Activated gamma-delta T cell treated with anti-CD3 and anti-CD28 coated beads, Interleukin-2, amount 50 U/mL, for 16 hours (primary cell): ENCODE results near the gene PCDHA13.
"Not testable (repeated sequence)": the region's sequence is repeated elsewhere in the genome, so short reads cannot be mapped to it uniquely, and the experiment has no call there.

Experiments
- DNase-seq: peaks from one replicate; pipeline ENCODE4 v3.0.0-alpha.2; 2020; ENCODE audit warnings: low read depth

The PCDHA13 gene, protein sequence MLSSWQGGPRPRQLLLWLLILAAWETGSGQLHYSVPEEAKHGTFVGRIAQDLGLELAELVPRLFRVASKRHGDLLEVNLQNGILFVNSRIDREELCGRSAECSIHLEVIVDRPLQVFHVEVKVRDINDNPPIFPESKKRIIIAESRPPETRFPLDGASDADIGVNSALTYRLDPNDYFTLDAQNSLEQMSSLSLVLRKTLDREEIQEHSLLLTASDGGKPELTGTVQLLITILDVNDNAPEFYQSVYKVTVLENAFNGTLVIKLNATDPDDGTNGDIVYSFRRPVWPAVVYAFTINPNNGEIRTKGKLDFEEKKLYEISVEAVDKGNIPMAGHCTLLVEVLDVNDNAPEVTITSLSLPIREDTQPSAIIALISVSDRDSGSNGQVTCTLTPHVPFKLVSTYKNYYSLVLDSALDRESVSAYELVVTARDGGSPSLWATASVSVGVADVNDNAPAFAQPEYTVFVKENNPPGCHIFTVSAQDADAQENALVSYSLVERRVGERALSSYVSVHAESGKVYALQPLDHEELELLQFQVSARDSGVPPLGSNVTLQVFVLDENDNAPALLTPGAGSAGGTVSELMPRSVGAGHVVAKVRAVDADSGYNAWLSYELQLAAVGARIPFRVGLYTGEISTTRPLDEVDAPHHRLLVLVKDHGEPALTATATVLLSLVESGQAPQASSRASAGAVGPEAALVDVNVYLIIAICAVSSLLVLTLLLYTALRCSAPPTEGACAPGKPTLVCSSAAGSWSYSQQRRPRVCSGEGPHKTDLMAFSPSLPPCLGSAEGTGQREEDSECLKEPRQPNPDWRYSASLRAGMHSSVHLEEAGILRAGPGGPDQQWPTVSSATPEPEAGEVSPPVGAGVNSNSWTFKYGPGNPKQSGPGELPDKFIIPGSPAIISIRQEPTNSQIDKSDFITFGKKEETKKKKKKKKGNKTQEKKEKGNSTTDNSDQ

DNA sequence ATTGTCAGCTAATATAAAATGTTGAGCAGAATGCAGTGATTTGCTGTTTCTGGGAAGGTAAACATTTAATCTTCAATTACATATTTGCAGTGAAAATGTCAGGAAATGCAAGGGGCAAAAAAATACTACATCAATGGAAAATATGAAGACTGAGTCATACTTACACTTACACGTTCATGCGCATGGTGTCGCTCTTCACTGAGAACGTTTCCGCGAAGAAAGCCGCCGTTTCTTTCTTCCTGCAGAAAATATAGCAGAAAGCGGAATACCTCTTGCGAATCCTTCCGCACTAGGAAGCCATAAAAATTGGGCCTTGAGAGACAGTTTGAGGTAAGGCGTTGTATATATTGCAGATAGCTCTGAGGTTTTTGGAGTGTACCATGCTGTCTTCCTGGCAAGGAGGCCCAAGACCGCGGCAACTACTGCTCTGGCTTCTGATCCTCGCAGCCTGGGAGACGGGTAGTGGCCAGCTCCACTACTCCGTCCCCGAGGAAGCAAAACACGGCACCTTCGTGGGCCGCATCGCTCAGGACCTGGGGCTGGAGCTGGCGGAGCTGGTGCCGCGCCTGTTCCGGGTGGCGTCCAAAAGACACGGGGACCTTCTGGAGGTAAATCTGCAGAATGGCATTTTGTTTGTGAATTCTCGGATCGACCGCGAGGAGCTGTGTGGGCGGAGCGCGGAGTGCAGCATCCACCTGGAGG, at the start of gene PCDHA13:
TSS of gene PCDHA13 (plus strand) at position 236 of the 702 bp plus-strand sequence. CDS start at position 381, 145 bp downstream.
- DNase-seq: no peak

GRCh38 chr5:140833993-140834392, 47.9 kb upstream of the PCDHA13 start, which contains the start of gene PCDHA7:
TSS of gene PCDHA7 (plus strand) at chr5:140834269. CDS start at chr5:140834384, 115 bp downstream.
- no peak for DNase-seq

GRCh38 chr5:140834439-140835008, 47.4 kb upstream of the PCDHA13 start:
- not testable (repeated sequence) for DNase-seq

DNA sequence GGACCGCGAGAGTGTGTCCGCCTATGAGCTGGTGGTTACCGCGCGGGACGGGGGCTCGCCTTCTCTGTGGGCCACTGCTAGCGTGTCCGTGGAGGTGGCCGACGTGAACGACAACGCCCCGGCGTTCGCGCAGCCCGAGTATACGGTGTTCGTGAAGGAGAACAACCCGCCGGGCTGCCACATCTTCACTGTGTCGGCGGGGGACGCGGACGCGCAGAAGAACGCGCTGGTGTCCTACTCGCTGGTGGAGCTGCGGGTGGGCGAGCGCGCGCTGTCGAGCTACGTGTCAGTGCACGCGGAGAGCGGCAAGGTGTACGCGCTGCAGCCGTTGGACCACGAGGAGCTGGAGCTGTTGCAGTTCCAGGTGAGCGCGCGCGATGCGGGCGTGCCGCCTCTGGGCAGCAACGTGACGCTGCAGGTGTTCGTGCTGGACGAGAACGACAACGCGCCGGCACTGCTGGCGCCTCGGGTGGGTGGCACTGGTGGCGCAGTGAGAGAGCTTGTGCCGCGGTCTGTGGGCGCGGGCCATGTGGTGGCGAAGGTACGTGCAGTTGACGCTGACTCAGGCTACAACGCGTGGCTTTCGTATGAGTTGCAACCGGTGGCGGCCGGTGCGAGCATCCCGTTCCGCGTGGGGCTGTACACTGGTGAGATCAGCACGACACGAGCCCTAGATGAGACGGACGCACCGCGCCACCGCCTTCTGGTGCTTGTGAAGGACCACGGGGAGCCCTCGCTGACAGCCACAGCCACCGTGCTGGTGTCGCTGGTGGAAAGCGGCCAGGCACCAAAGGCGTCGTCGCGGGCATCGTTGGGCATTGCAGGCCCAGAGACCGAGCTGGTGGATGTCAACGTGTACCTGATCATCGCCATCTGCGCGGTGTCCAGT, 46.1 kb upstream of the PCDHA13 start:
- no peak for DNase-seq

GRCh38 chr5:140840978-140841962, 40.7 kb upstream of the PCDHA13 start, which contains the start of gene PCDHA8:
TSS of gene PCDHA8 (plus strand) at chr5:140841187. CDS start at chr5:140841322, 135 bp downstream.
- DNase-seq: no peak

DNA sequence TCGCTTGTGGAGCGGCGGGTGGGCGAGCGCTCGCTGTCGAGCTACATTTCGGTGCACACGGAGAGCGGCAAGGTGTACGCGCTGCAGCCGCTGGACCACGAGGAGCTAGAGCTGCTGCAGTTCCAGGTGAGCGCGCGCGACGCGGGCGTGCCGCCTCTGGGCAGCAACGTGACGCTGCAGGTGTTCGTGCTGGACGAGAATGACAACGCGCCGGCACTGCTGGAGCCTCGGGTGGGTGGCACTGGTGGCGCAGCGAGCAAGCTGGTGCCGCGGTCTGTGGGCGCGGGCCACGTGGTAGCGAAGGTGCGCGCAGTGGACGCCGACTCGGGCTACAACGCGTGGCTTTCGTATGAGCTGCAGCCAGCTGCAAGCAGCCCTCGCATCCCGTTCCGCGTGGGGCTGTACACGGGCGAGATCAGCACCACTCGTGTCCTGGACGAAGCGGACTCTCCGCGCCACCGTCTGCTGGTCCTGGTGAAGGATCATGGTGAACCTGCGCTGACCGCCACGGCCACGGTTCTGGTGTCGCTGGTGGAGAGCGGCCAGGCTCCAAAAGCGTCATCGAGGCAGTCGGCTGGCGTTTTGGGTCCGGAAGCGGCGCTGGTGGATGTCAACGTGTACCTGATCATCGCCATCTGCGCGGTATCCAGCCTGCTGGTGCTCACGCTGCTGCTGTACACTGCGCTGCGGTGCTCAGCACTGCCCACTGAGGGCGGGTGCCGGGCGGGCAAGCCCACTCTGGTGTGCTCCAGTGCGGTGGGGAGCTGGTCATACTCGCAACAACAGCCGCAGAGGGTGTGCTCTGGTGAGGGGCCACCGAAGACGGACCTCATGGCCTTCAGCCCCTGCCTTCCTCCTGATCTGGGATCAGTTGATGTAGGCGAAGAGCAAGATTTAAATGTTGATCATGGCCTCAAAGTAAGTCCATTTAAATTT, 38.9 kb upstream of the PCDHA13 start:
- DNase-seq: no peak

DNA sequence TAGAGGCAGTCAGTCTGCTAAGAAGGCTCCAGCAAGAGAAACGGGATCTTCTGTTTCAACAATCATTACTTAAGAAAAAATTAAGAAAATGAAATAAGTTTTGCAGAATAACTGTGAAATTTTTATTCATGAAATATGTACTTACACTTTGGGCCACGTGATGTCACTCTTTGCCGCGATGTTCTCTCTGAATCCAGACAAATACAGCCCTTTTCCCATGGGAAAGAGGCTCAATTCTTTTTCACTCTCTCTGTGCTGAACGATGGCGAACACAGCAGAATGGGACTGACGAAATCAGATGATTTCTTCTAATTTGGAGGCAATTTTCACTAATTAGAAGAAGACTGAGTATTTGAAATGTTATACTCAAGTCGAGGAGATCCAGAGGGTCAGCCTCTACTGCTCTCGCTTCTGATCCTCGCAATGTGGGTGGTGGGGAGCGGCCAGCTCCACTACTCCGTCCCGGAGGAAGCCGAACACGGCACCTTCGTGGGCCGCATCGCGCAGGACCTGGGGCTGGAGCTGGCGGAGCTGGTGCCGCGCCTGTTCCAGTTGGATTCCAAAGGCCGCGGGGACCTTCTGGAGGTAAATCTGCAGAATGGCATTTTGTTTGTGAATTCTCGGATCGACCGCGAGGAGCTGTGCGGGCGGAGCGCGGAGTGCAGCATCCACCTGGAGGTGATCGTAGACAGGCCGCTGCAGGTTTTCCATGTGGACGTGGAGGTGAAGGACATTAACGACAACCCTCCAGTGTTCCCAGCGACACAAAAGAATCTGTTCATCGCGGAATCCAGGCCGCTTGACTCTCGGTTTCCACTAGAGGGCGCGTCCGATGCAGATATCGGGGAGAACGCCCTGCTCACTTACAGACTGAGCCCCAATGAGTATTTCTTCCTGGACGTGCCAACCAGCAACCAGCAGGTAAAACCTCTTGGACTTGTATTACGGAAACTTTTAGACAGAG, 33.5 kb upstream of the PCDHA13 start, which contains the start of gene PCDHA9:
TSS of gene PCDHA9 (plus strand) at position 244 of the 964 bp plus-strand sequence. CDS start at position 358, 114 bp downstream.
- DNase-seq: not testable (repeated sequence)

GRCh38 chr5:140849831-140850634, 31.9 kb upstream of the PCDHA13 start:
- DNase-seq: not testable (repeated sequence)

DNA sequence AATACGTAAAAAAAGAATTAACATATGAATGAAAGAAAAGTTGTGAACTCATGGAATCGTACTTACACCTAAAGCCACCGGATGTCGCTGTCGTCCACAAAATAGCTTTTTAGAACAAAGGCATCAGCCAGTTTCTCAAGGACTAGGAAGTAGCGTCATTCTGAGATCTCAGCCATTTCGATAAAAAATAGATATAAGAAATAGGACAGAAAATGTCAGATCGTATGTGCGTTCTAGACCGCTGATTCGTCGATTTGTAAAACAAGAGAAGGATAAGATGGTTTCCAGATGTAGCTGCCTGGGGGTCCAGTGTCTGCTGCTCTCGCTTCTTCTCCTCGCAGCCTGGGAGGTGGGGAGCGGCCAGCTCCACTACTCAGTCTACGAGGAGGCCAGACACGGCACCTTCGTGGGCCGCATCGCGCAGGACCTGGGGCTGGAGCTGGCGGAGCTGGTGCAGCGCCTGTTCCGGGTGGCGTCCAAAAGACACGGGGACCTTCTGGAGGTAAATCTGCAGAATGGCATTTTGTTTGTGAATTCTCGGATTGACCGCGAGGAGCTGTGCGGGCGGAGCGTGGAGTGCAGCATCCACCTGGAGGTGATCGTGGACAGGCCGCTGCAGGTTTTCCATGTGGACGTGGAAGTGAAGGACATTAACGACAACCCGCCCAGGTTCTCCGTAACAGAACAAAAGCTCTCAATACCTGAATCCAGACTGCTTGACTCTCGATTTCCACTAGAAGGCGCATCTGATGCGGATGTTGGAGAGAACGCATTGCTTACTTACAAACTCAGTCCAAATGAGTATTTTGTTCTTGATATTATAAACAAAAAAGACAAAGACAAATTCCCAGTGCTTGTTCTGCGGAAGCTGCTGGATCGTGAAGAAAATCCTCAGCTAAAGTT, 25.9 kb upstream of the PCDHA13 start, which contains the start of gene PCDHA10:
TSS of gene PCDHA10 (plus strand) at position 126 of the 903 bp plus-strand sequence. CDS start at position 278, 152 bp downstream.
- no peak for DNase-seq

GRCh38 chr5:140857177-140857986, 24.5 kb upstream of the PCDHA13 start:
- DNase-seq: no peak

DNA sequence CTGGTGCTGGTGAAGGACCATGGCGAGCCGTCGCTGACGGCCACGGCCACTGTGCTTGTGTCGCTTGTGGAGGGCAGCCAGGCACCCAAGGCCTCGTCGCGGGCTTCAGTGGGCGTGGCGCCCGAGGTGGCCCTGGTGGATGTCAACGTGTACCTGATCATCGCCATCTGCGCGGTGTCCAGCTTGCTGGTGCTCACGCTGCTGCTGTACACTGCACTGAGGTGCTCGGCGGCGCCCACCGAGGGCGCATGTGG, 24.0 kb upstream of the PCDHA13 start:
- no peak for DNase-seq

DNA sequence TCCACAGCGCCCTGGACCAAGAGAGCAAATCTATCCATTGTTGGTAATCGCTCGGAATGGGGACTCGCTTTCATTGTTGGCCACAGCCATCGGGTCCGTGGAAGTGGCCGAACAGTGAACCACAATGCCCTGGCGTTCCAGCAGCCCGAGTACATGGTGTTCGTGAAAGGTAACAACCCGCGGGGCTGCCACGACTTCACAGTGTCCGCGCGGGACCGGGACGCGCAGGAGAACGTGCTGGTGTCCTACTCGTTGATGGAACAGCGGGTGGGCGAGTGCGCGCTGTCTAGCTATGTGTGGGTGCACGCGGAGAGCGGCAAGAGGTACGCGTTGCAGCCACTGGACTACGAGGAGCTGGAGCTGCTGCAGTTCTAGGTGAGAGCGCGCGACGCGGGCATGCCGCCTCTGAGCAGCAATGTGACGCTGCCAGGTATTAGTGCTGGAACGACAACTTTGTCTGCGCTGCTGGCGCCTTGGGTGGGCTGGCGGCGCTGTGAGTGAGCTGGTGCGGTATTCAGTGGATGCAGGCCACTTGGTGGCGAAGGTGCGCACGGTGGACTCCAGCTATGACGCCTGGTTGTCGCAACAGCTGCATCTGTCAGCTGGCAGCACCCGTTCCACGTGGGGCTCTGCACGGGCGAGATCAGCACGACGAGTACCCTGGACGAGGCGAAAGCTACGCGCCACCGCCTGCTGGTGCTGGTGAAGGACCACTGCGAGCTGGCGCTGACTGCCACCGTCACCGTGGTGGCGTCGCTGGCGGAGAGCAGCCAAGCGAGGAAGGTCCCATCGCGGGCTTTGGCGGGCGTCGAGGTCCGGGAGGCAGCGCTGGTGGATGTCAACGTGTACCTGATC, 19.3 kb upstream of the PCDHA13 start:
- DNase-seq: no peak
